A172 (cell line): ENCODE data around the gene TNNC2. TPM values are rescaled to one million over a fixed set of nuclear protein-coding genes. Genes with fewer than 3 reads are reported as not detected.

Experiments used
- DNase-seq: peaks from one replicate; pipeline ENCODE4 v3.0.0-alpha.2; 2015; ENCODE audit warnings: low spot score
- total RNA-seq: library from RNA; depleted of rRNA; stranded (reverse); fragments of >200 nt; shearing (Covaris generic); gene quantifications from 2 replicates; pipeline ENCODE4 v1.2.3, GENCODE V29; 2014; rRNA removed

Gene TNNC2
- total RNA-seq, 1 experiment from 2014 or later: not detected

DNA sequence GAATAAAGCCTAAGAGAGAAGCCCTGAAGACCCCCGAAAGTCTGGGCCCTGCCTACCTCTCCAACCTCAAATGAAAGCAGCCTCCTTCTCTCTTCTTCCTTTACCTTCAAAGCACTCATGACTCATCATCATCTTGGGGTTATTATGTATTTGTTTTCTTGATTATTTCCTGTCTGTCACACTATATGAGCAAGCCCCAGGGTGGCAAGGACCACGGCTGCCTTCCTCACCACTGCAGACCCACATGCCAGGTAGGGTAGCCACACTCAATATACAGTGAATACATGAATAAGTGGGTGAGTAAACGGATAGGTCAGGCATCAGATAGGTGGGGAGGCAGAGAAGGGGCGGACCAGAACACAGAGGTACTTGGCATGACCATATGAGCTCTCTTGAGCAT lies 44.2 kb downstream of the TNNC2 start:
- peak; percentile 54 for DNase-seq

DNA sequence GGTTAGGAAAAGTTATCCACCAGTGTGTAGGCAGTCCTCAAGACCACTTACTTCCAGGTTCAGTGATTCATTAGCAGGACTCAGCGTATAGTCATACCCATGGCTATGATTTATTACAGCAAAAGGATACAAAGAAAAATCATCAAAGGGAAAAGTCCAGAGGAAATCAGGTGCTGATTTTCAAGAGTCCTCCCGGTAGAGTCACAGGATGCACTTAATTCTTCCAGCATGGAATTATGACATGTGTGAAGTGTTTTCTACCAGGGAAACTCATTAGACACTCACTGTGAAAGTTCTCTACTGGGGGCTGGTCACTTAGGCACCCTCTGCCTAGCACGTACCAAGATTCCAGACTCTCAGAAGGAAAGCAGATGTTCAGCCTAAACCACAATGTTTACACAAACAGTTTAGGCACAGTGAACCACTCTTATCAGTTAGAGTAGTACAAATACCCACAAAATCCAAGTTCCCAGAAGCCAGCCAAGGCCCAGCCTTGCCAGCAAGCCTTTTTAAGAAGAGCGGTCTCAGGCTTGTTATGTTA lies 45.7 kb downstream of the TNNC2 start:
- DNase-seq: peak; percentile 98

DNA sequence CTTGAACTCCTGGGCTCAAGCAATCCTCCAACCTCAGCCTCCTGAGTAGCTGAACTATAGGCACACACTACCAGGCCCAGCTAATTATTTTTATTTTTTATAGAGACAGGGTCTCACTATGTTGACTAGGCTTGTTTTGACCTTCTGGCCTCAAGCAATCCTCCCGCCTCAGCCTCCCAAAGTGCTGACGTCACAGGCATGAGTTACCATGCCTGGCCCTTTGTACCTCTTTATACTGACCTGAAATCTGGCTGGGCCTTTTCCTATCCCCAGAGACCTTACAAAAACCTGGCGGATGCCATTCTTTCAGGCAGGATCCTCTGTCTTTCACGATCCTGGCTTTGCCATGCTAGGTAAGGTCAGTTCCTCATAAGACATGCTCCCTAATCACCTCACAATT lies 47.0 kb downstream of the TNNC2 start:
- no peak for DNase-seq

DNA sequence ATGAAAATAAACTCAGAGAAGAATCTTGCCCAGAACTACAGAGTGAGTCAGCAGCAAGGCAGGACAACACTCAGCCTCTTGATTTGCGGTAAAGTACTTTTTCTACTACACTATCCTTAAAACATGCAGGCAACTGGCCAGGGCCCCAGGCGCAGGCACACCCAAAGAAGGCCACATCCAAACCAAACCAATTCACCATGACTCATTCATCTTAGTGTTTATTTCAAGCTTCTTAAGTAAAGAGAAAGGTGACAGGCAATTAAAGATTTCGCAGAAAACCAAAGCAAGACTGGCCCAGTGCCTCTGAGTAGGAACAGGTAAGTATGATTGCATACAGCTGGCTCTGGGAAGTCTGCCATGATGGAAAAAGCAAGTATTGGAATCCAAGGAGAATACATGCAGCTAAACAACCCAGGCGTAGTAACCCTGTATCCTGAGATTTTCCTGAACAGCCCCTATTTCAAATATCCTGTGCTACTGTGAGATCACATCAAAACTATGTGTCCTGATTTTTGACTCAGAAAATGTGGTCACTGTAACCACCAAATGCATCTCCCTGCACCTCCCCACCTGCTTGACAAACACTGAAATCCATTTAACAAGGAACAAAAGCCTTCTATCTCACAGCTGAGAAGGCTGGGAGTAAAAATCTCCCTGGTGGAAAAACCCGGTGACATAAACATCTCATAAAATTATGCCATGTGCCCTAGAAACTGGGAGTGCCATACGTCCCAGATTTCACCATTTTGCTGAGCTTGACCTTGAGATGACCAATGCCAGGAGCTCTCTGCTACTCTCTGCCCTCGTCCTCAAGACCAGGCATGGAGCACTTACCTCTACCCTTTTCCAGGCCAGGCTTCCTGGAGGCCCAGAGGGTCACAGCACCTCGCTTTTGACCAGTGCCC lies 47.8 kb downstream of the TNNC2 start:
- peak; percentile 100 for DNase-seq

DNA sequence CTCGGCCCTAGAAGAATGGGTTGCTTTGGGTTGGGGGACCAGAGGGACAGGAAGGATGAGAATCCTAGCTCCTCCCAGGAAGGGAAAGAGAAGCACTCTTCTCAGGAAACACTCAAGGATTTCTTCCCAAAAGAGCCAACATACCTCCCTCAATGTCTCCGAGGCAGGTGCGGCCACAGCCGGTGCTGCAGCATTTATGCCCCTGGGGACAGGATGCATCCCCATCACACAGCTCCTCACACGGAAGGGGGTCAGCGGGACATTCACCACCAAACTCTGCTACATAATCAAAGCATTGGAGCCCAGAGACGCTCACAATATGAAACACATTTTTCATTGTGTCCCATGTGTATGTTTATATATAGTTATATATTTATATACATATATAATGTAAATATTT lies 50.2 kb downstream of the TNNC2 start:
- DNase-seq: no peak

DNA sequence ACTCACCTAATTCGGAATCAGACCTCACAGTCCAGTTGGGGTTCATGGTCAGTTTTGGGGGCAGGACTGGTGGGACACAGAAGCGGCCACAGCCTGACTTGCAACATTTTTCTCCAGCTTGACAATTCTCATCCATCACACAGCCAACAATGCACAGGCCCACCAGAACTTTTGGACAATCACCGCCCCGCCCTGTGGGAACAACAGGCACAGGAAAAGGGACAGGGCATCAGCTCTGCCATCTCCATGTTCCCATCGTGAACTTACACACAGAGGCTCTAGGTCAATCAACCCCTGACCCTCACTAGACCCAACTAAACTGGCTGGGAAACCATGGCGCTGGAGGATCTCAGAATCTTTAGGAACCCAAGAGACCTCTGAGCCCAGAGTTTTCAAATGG lies 51.7 kb downstream of the TNNC2 start:
- no peak for DNase-seq

DNA sequence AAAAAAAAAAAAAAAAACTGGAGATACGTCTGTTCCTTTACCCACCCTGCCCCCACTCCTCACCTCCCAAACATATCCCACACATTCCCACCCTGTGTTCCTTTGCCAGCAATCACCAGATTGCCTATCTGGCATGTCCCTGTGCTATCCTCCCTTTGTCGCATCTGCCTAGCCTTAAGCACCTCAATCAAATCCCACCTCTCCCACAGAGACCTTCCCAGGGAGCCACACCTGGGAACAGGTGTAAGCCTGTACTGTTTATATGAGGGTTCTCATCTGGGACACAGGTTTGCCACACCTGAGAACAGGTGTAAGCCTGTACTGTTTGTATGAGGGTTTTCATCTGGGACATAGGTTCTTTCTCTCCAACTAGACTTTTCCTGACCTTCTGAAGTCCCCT lies 52.2 kb downstream of the TNNC2 start:
- DNase-seq: no peak

Other genes with a start within 250 kb of the TNNC2 start
- gene WFDC8, start 248.0 kb downstream of the TNNC2 start, total RNA-seq: not detected in 2 replicates
- not detected in 2 replicates for gene WFDC10A, start 197.6 kb downstream of the TNNC2 start, total RNA-seq
- not detected in 2 replicates for gene WFDC9, start 196.0 kb downstream of the TNNC2 start, total RNA-seq
- gene WFDC11, start 157.1 kb downstream of the TNNC2 start, total RNA-seq: not detected in 2 replicates
- not detected in 2 replicates for gene WFDC13, start 125.3 kb downstream of the TNNC2 start, total RNA-seq
- gene WFDC10B, start 122.3 kb downstream of the TNNC2 start, total RNA-seq: 0.98 TPM in 1 of 2 replicates, not detected in the other
- gene SPINT4, start 105.0 kb downstream of the TNNC2 start, total RNA-seq: not detected in 2 replicates
- gene WFDC3, start 35.4 kb downstream of the TNNC2 start, total RNA-seq: 3.0 TPM in 1 of 2 replicates, not detected in the other
- gene DNTTIP1, start 35.4 kb downstream of the TNNC2 start, total RNA-seq: 43.9 and 59.9 TPM in 2 replicates
- gene UBE2C, start 14.7 kb downstream of the TNNC2 start, total RNA-seq: 206 and 210 TPM in 2 replicates
- 50.0 and 59.2 TPM in 2 replicates for gene SNX21, start 6.5 kb upstream of the TNNC2 start, total RNA-seq
- 60.9 and 71.1 TPM in 2 replicates for gene ACOT8, start 30.1 kb upstream of the TNNC2 start, total RNA-seq
- gene ZSWIM3, start 30.3 kb upstream of the TNNC2 start, total RNA-seq: 4.2 and 4.8 TPM in 2 replicates
- gene ZSWIM1, start 53.9 kb upstream of the TNNC2 start, total RNA-seq: 7.7 and 10.0 TPM in 2 replicates
- gene SPATA25, start 60.3 kb upstream of the TNNC2 start, total RNA-seq: 0.21 TPM in 1 of 2 replicates, not detected in the other
- 2.5 and 3.1 TPM in 2 replicates for gene NEURL2, start 63.9 kb upstream of the TNNC2 start, total RNA-seq
- 114 and 142 TPM in 2 replicates for gene CTSA, start 64.0 kb upstream of the TNNC2 start, total RNA-seq
- gene PLTP, start 84.8 kb upstream of the TNNC2 start, total RNA-seq: 2.1 and 3.9 TPM in 2 replicates
- gene PCIF1, start 107.4 kb upstream of the TNNC2 start, total RNA-seq: 7.0 and 9.3 TPM in 2 replicates
- gene ZNF335, start 144.9 kb upstream of the TNNC2 start, total RNA-seq: 11.3 and 11.5 TPM in 2 replicates
- gene MMP9, start 181.6 kb upstream of the TNNC2 start, total RNA-seq: 0.26 and 0.71 TPM in 2 replicates
- 0.90 and 3.4 TPM in 2 replicates for gene SLC12A5, start 201.9 kb upstream of the TNNC2 start, total RNA-seq